Hepatocyte (in vitro differentiated cells): Measurements from ENCODE around the gene KCNJ15. TPM values are rescaled to one million over a fixed set of nuclear protein-coding genes. Genes with fewer than 3 reads are reported as not detected.

Experiments
- DNase-seq: peaks from one replicate; pipeline ENCODE4 v3.0.0-alpha.2; 2016; ENCODE audit warnings: low spot score
- H2AFZ ChIP-seq: fragments of 200-600 bp; sonication (generic); 2 replicates; pipeline ENCODE4 v1.6.0; 2016; ENCODE audit warnings: antibody characterized with exemption, mild to moderate bottlenecking
- H3K27ac ChIP-seq: fragments of 200-600 bp; sonication (generic); 2 replicates; pipeline ENCODE4 v1.5.1; 2016; ENCODE audit warnings: mild to moderate bottlenecking
- H3K27me3 ChIP-seq: fragments of 200-600 bp; sonication (generic); 2 replicates; pipeline ENCODE4 v1.6.1; 2016
- H3K36me3 ChIP-seq: fragments of 200-600 bp; sonication (generic); replicated peaks from 2 replicates; pipeline ENCODE4 v1.5.1; 2016; ENCODE audit warnings: low read depth; ENCODE audit not compliant: insufficient read depth
- H3K4me1 ChIP-seq: fragments of 200-600 bp; sonication (generic); 2 replicates; pipeline ENCODE4 v1.5.1; 2016; ENCODE audit warnings: mild to moderate bottlenecking, moderate library complexity; ENCODE audit not compliant: insufficient read depth
- H3K4me2 ChIP-seq: fragments of 200-600 bp; sonication (generic); 2 replicates; pipeline ENCODE4 v1.6.0; 2016
- H3K4me3 ChIP-seq: fragments of 200-600 bp; sonication (generic); 2 replicates; pipeline ENCODE4 v1.5.1; 2016; ENCODE audit warnings: mild to moderate bottlenecking
- H3K79me2 ChIP-seq: fragments of 200-600 bp; sonication (generic); 2 replicates; pipeline ENCODE4 v1.6.0; 2017; ENCODE audit warnings: mild to moderate bottlenecking
- H3K9me2 ChIP-seq: fragments of 200-600 bp; sonication (generic); replicated peaks from 2 replicates; pipeline ENCODE4 v1.6.0; 2017; ENCODE audit warnings: mild to moderate bottlenecking; ENCODE audit not compliant: insufficient read depth
- H3K9me3 ChIP-seq: fragments of 200-600 bp; sonication (generic); 2 replicates; pipeline ENCODE4 v1.5.1; 2016; ENCODE audit warnings: low read depth, mild to moderate bottlenecking
- H4K20me1 ChIP-seq: fragments of 200-600 bp; sonication (generic); 2 replicates; pipeline ENCODE4 v1.6.0; 2016; ENCODE audit warnings: mild to moderate bottlenecking; ENCODE audit not compliant: insufficient read depth, poor library complexity, severe bottlenecking
- CTCF ChIP-seq: fragments of 200-600 bp; sonication (generic); IDR thresholded peaks from 2 replicates; pipeline ENCODE4 v1.5.1; 2016; ENCODE audit warnings: antibody characterized with exemption, mild to moderate bottlenecking; ENCODE audit not compliant: poor library complexity
- EZH2 ChIP-seq: fragments of 200-600 bp; sonication (generic); IDR thresholded peaks from 2 replicates; pipeline ENCODE4 v1.6.1; 2016; ENCODE audit warnings: antibody characterized with exemption, mild to moderate bottlenecking, borderline replicate concordance
- EZH2phosphoT487 ChIP-seq: fragments of 200-600 bp; sonication (generic); IDR thresholded peaks from one replicate; pipeline ENCODE4 v1.6.1; 2018; ENCODE audit warnings: antibody characterized with exemption, mild to moderate bottlenecking, low read depth, moderate library complexity; ENCODE audit not compliant: unreplicated experiment, severe bottlenecking
- WGBS: methylation state at CpG from one replicate; pipeline ENCODE4 v1.1.6; 2016; ENCODE audit warnings: low lambda C conversion rate; ENCODE audit errors: missing lambda C conversion rate; 5-methylcytosine and 5-hydroxymethylcytosine counted together
- polyA plus RNA-seq: library from polyadenylated mRNA; unstranded; fragments of >200 nt; fragmentation: Nextera tagmentation; extraction: Ambion mirVana; gene quantifications from 2 replicates; pipeline ENCODE4 v1.2.1, GENCODE V29; 2016
- total RNA-seq: library from RNA; depleted of rRNA; stranded (reverse); fragments of >200 nt; gene quantifications from 2 replicates; pipeline ENCODE4 v1.2.3, GENCODE V29; 2014

KCNJ15 gene
- total and polyA plus RNA-seq, 2 experiments from 2014 or later: 0.43 to 0.88 TPM

- H3K27ac ChIP-seq: no peak overlapping the region
- H4K20me1 ChIP-seq: no peaks in the 10 kb centered on the region
- TF ChIP-seq EZH2 (no peak), EZH2phosphoT487 (no peak), CTCF (no peak)
- no peak overlapping the region for H2AFZ ChIP-seq
- no peaks in the 10 kb centered on the region for H3K9me2 ChIP-seq
- H3K27me3 ChIP-seq: no peaks in the 10 kb centered on the region
- H3K4me2 ChIP-seq: no peak overlapping the region
- no peaks in the 10 kb centered on the region for H3K9me3 ChIP-seq
- 83% methylated on average over 7 of the region's 7 CpGs for WGBS
- no peak for DNase-seq
- H3K4me1 ChIP-seq: peaks cover 9% of the 10 kb centered on the region
- no peaks in the 10 kb centered on the region for H3K79me2 ChIP-seq
- no peaks in the 10 kb centered on the region for H3K36me3 ChIP-seq
- no peak overlapping the region for H3K4me3 ChIP-seq
Measured at GRCh38 chr21:38307771-38308531, 51.2 kb downstream of the KCNJ15 start.

- no peak overlapping the region for H3K4me2 ChIP-seq
- no peaks in the 10 kb centered on the region for H4K20me1 ChIP-seq
- DNase-seq: no peak
- peaks cover 9% of the 10 kb centered on the region for H3K4me1 ChIP-seq
- H3K27me3 ChIP-seq: no peaks in the 10 kb centered on the region
- TF ChIP-seq EZH2 (no peak), CTCF (no peak), EZH2phosphoT487 (no peak)
- no peaks in the 10 kb centered on the region for H3K9me3 ChIP-seq
- H2AFZ ChIP-seq: no peak overlapping the region
- no peaks in the 10 kb centered on the region for H3K36me3 ChIP-seq
- no peaks in the 10 kb centered on the region for H3K9me2 ChIP-seq
- 86% methylated on average over 9 of the region's 9 CpGs for WGBS
- H3K4me3 ChIP-seq: no peak overlapping the region
- no peak overlapping the region for H3K27ac ChIP-seq
- H3K79me2 ChIP-seq: no peaks in the 10 kb centered on the region
Measured at GRCh38 chr21:38308532-38309119, 51.8 kb downstream of the KCNJ15 start.

GRCh38 chr21:38310646-38311485 is 54.1 kb downstream of the KCNJ15 start:
- Histone ChIP-seq H4K20me1 (no peaks in the 10 kb centered on the region), H3K4me2 (no peak overlapping the region), H3K79me2 (no peaks in the 10 kb centered on the region), H3K9me3 (no peaks in the 10 kb centered on the region), H3K27me3 (no peaks in the 10 kb centered on the region), H3K36me3 (no peaks in the 10 kb centered on the region), H3K9me2 (no peaks in the 10 kb centered on the region), H3K27ac (no peak overlapping the region), H3K4me3 (no peak overlapping the region), H2AFZ (no peak overlapping the region), H3K4me1 (peaks cover 9% of the 10 kb centered on the region)
- WGBS: 84% methylated on average over 9 of the region's 9 CpGs
- DNase-seq: no peak
- TF ChIP-seq EZH2phosphoT487 (no peak), CTCF (no peak), EZH2 (no peak)
